ENCODE measurements around the gene RNF150. TPM values are rescaled to one million over a fixed set of nuclear protein-coding genes. Genes with fewer than 3 reads are reported as not detected.

The RNF150 gene
- total and polyA plus RNA-seq, 2 of the 4 experiments (the other 2 are of a cell fraction) = 6.2 to 18.1 TPM

DNA sequence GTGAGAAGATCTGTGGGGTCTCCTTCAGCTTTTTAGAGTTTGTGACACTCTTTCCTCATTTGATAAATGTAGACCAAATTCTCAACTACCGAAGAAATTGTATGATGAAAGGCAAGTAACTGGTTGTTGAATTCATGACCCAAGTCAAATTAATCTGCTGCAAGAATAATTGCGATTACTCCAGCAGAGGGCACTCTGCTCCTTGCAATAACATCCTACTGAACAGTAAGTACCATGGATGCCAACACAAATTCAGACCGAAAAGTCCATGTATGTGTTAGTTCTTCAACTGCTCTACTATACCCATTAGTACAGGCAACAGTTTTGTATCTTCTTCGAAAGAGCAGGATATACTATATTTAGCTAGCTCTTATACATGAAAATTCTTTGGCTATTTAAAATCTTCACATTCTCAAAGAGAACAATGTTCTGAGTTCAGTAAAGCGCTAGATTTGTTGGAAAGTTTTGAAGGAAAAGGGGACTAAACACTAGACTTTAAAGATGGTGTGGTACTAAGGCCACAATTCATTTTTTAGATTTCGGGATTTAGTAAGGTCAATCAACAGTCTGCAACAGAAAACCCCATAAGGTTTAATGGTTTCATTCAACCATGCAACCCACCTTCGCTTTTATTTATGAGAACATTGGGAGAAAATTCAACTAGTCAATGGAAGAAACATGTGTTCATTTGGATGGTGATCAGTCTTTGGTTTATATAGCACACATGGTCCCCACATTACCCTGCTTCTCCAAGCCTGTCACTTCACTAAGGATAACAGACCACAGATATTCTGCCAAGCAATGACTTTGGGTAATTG, 271.7 kb downstream of the RNF150 start:
- Histone ChIP-seq H3K79me1 (ENCODE audit: low read depth in 1 of 2, low read length in 2 of 2) (no peaks in the 10 kb centered on the region), H3K9me1 (ENCODE audit: insufficient read depth, low read length) (no peaks in the 10 kb centered on the region), H2AFZ (replicated peaks; ENCODE audit: low read length, poor library complexity) (no peak overlapping the region), H3K4ac (ENCODE audit: low read depth, low read length) (no peak overlapping the region), H3K23ac (ENCODE audit: low read depth, low read length) (no peak overlapping the region), H2BK15ac (ENCODE audit: low read depth, low read length) (no peak overlapping the region), H4K20me1 (ENCODE audit: insufficient read depth, low read length) (no peaks in the 10 kb centered on the region), H3K4me2 (ENCODE audit: low read depth, low read length) (no peak overlapping the region), H2AK5ac (ENCODE audit: low read depth, low read length) (no peak overlapping the region), H2BK120ac (ENCODE audit: low read depth, low read length) (no peak overlapping the region), H3K4me3 (ENCODE audit: insufficient read depth, low read depth, low read length) (no peak overlapping the region), H3K9me3 (ENCODE audit: control insufficient read depth, insufficient read depth, low read length) (no peaks in the 10 kb centered on the region), H3K56ac (ENCODE audit: extremely low read depth, insufficient read depth, low read length) (no peak overlapping the region), H2AK9ac (replicated peaks; ENCODE audit: low read depth, low read length, poor library complexity) (no peak overlapping the region), H4K8ac (ENCODE audit: low read depth in 2 of 2, low read length in 2 of 2) (no peak overlapping the region), H3K4me1 (ENCODE audit: control insufficient read depth, insufficient read depth, low read length) (peaks cover 2% of the 10 kb centered on the region; the same call in 1 of the 2 replicates), H2BK5ac (ENCODE audit: low read depth, low read length, poor library complexity, severe bottlenecking) (no peak overlapping the region), H3K27me3 (ENCODE audit: control insufficient read depth, insufficient read depth, low read length) (no peaks in the 10 kb centered on the region), H3K9ac (ENCODE audit: low read depth, low read length) (no peak overlapping the region), H3K14ac (replicated peaks; ENCODE audit: low read depth, low read length) (no peak overlapping the region), H3K27ac (ENCODE audit: insufficient read depth, low read length) (no peak overlapping the region), H4K91ac (ENCODE audit: insufficient read depth, low read depth, low read length) (no peak overlapping the region), H2BK20ac (ENCODE audit: low read depth, low read length) (no peak overlapping the region), H4K5ac (ENCODE audit: low read depth, low read length) (no peak overlapping the region), H3K36me3 (ENCODE audit: control insufficient read depth, insufficient read depth, low read length) (no peaks in the 10 kb centered on the region), H3K18ac (ENCODE audit: low read depth, low read length) (no peak overlapping the region)
- intact Hi-C loops (cut with micrococcal nuclease) = loop anchor here (1.0 to 5.0 kb wide), 4 partner anchors 23 to 272 kb away; partner anchors contain the start of gene RNF150
- peak; percentile 79 for ATAC-seq (ENCODE audit: low read depth)
- dilution Hi-C loops (cut with HindIII; ENCODE audit: low sequenced_read_pairs, unreplicated experiment) = no loop called here
- in situ Hi-C loops (cut with MboI; ENCODE audit: low sequenced_read_pairs) = loop anchor here (5.0 to 25.0 kb wide), 3 partner anchors 133 to 849 kb away; partner anchors contain the start of gene RNF150
- WGBS, 2 experiments (ENCODE audit: extremely low coverage in 2 of 2, insufficient read length in 1 of 2) = 0% methylated on average over 1 of the region's 7 CpGs; no CpG with 5 or more reads in 1 of the 2 experiments
- DNase-seq = peak; percentile 91
- TF ChIP-seq POLR2A (IDR thresholded peaks at IDR 0.05; ENCODE audit: low read depth, low read length) = peak; percentile 44; the same call in 1 of the 2 replicates
- TF ChIP-seq RAD21 (IDR thresholded peaks at IDR 0.05; ENCODE audit: low read length) = peak; percentile 99
- TF ChIP-seq SMC3 (IDR thresholded peaks at IDR 0.05; ENCODE audit: low read depth, low read length) = peak; percentile 99
- TF ChIP-seq MXI1 (IDR thresholded peaks at IDR 0.05; ENCODE audit: borderline replicate concordance, low read depth, low read length) = no peak
- TF ChIP-seq, protein P1, sequence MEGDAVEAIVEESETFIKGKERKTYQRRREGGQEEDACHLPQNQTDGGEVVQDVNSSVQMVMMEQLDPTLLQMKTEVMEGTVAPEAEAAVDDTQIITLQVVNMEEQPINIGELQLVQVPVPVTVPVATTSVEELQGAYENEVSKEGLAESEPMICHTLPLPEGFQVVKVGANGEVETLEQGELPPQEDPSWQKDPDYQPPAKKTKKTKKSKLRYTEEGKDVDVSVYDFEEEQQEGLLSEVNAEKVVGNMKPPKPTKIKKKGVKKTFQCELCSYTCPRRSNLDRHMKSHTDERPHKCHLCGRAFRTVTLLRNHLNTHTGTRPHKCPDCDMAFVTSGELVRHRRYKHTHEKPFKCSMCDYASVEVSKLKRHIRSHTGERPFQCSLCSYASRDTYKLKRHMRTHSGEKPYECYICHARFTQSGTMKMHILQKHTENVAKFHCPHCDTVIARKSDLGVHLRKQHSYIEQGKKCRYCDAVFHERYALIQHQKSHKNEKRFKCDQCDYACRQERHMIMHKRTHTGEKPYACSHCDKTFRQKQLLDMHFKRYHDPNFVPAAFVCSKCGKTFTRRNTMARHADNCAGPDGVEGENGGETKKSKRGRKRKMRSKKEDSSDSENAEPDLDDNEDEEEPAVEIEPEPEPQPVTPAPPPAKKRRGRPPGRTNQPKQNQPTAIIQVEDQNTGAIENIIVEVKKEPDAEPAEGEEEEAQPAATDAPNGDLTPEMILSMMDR (conservative IDR thresholded peaks at IDR 0.05; ENCODE audit: low read depth, low read length) = peak; percentile 92
- TF ChIP-seq, protein P2, sequence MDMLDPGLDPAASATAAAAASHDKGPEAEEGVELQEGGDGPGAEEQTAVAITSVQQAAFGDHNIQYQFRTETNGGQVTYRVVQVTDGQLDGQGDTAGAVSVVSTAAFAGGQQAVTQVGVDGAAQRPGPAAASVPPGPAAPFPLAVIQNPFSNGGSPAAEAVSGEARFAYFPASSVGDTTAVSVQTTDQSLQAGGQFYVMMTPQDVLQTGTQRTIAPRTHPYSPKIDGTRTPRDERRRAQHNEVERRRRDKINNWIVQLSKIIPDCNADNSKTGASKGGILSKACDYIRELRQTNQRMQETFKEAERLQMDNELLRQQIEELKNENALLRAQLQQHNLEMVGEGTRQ (IDR thresholded peaks at IDR 0.05; ENCODE audit: low read depth, low read length) = no peak
- POLR2A ChIA-PET (ENCODE audit: unreplicated experiment) = no interaction called here
- CTCF ChIA-PET = interaction anchor here (0.6 to 5.0 kb wide), 3 partner anchors 9 to 272 kb away, joined by 3 to 33 read pairs (median 3); partner anchors contain the start of gene RNF150
- TSS peak; percentile 5 for BruUV-seq (replicated peaks)
